ENCODE measurements around the gene GJB3.

Gene GJB3

GRCh38 chr1:34822202-34822601 is 41.2 kb downstream of the GJB3 start:
- DNase-seq (ENCODE audit: low read depth, low spot score): no peak

DNA sequence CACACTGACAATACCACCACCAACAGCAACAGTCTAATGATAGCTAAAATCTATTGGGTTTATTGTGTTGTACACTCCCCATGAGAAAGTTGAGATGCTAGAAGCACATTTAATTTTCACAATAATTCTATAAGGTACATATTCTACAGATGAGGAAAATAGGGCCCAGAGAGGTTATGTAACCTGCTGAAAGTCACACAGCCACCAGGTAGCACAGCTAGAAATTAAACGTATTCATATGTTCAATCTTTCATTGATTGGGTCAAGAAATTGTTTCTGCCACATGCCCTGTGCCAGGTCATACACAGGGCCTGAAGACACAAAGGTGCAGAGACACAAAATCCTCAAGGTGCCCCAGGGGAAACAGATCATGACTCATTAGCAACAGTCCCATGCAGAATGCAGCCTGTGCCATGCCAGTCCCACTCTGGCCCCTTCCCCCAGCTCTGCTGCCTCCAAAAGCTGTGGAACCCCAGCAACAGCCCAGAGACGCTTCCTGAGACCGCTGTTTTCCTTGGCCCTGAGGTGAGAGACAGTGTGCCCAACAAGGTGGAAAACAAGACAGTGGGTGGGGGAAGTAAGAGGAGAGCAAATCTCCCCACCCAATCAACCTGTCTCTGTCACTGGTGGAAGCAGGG is 43.9 kb downstream of the GJB3 start:
- no peak for DNase-seq (ENCODE audit: low read depth, low spot score)

DNA sequence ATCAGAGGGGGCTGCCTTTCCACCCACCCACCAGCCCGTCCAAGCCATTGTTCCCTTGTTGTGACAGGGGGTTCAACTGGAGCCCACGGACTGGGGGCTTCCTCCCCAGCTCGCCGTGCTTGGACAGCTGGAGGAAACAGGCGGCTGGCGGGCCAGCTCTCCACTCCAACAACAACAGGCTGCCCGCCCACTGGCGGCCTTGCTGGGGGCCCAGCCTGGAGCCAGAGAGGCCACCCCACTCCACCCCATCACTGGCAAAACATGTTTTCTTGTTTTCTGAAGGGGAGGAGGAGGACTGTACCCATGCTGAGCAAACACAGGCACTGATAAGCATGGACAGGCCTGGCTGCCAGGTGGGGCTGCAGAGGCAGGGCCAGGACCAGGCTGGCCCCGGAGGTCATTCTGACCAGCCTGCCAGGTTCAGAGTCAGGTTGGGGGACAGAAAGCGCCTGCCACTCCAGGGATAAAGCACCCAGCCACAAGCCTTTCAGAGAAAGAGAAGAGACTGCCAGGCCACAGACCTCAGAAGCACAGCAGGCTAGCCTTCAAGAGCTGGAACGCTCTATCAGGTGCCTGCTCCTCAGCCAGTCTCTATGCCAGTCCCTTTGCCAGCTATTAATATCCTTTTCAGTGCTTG is 44.6 kb downstream of the GJB3 start:
- peak; percentile 68 for DNase-seq (ENCODE audit: low read depth, low spot score)

- DNase-seq (ENCODE audit: low read depth, low spot score): no peak
Measured at GRCh38 chr1:34827341-34827941, 46.4 kb downstream of the GJB3 start.

GRCh38 chr1:34828611-34829010 is 47.6 kb downstream of the GJB3 start:
- no peak for DNase-seq (ENCODE audit: low read depth, low spot score)

DNA sequence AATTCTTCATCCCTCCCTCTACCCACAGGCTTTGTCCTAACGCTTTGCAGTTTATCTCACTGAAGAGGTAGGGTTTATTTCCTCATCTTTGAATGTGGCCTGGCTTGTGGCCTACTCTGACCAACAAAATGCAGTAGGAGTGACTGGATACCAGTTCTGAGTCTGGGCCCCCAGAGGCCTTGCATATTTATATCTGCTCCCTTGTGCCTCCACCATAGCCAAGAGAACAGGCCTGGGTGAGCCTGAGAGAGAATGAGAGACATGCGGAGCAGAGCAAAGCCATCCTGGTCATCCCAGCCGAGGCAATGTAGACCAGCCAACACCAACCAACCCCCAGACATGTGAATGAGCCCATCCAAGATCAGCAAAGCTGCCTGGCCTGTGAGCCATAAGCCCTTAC is 48.2 kb downstream of the GJB3 start:
- no peak for DNase-seq (ENCODE audit: low read depth, low spot score)

- no peak for DNase-seq (ENCODE audit: low read depth, low spot score)
Measured at GRCh38 chr1:34831721-34832246, 50.8 kb downstream of the GJB3 start.

DNA sequence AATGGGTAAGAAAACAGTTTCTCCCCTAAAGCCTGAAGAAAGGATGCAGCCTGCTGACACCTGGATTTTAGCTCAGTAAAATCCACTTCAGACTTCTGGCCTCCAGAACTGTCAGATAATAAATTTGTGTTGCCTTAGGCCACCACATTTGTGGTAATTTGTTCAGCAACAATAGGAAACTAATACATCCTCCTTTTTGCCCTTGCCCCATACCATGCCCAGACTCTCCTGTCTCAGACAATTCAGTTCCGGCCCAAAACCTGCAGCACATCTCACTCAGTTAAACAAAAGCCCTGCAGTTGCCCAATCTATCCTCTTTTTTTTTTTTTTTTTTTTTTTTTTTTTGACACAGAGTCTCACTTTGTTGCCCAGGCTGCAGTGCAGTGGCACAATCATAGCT is 52.7 kb downstream of the GJB3 start:
- no peak for DNase-seq (ENCODE audit: low read depth, low spot score)

Data from ELF-1 (cell line).